IPS-20b (cell line): ENCODE measurements around the gene EFCAB3.
"Not testable (repeated sequence)": the region's sequence is repeated elsewhere in the genome, so short reads cannot be mapped to it uniquely, and the experiment has no call there.

ENCODE experiments used
- H3K27ac ChIP-seq: one replicate; pipeline ENCODE4 v1.5.1; 2013; ENCODE audit warnings: low read length
- H3K27me3 ChIP-seq: 2 replicates; pipeline ENCODE4 v1.6.1; 2013; ENCODE audit warnings: mild to moderate bottlenecking, low read length, inconsistent platforms; ENCODE audit not compliant: insufficient read depth
- H3K36me3 ChIP-seq: 2 replicates; pipeline ENCODE4 v1.6.1; 2013; ENCODE audit warnings: low read depth, mild to moderate bottlenecking, inconsistent platforms, low read length, moderate library complexity; ENCODE audit not compliant: insufficient read depth
- H3K4me1 ChIP-seq: 2 replicates; pipeline ENCODE4 v1.6.1; 2013; ENCODE audit warnings: mild to moderate bottlenecking, control low read depth, inconsistent platforms, low read length, moderate library complexity; ENCODE audit not compliant: insufficient read depth
- H3K4me3 ChIP-seq: 2 replicates; pipeline ENCODE4 v1.5.1; 2013; ENCODE audit warnings: mild to moderate bottlenecking, low read length, inconsistent platforms
- H3K9ac ChIP-seq: 2 replicates; pipeline ENCODE4 v1.6.1; 2013; ENCODE audit warnings: low read depth, mild to moderate bottlenecking, inconsistent platforms, low read length, moderate library complexity
- H3K9me3 ChIP-seq: 2 replicates; pipeline ENCODE4 v1.6.1; 2013; ENCODE audit warnings: mild to moderate bottlenecking, low read depth, low read length, inconsistent platforms; ENCODE audit not compliant: insufficient read depth

Gene EFCAB3

DNA sequence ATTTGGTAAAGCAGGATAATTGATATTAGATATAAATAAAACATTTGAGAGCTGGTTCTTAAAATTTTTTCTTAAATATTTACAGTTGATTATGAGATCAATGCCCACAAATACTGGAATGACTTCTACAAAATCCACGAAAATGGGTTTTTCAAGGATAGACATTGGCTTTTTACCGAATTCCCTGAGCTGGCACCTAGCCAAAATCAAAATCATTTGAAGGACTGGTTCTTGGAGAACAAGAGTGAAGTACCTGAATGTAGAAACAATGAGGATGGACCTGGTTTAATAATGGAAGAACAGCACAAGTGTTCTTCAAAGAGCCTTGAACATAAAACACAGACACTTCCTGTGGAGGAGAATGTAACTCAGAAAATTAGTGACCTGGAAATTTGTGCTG, 45.9 kb downstream of the EFCAB3 start:
- not testable (repeated sequence) for H3K4me1 ChIP-seq, H3K9ac ChIP-seq, H3K27me3 ChIP-seq, H3K27ac ChIP-seq, H3K4me3 ChIP-seq, H3K9me3 ChIP-seq
- H3K36me3 ChIP-seq: peaks cover 35% of the 10 kb centered on the region

DNA sequence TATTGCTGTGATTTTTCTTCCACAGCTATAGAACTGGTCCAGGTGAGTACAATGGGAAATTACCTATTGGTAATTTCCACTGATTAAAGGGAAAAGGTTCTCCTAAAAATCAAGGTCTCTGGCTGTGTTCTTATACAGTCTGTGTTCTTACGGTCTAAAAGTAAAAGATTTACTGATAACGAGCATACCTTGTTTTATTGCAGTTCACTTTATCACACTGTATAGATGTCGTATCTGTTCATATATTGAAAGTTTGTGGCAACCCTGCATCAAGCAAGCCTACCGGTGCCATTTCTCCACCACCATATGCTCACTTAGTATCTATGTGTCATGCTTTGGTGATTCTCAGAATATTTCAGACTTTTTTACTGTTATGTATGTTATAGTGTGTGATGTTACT, 54.9 kb downstream of the EFCAB3 start:
- H3K4me1 ChIP-seq, H3K27ac ChIP-seq, H3K4me3 ChIP-seq, H3K27me3 ChIP-seq, H3K9me3 ChIP-seq, H3K9ac ChIP-seq: not testable (repeated sequence)
- H3K36me3 ChIP-seq: peaks cover 35% of the 10 kb centered on the region

DNA sequence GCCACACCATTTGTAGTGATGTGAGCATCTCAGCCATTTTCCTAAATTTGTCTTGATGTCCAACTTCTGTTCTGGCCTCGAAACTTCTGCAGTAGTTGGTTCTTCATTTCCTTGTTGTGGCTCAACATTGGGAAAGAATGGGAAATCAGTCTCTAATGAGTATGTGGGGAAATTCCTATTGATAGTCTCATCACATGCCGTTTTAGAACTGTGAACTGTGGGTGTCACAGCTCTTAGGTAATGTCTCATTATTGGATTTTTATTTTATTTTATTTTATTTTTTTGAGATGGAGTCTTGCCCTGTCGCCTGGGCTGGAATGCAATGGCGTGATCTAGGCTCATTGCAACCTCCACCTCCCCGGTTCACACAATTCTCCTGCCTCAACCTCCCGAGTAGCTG, 60.8 kb downstream of the EFCAB3 start:
- not testable (repeated sequence) for H3K27me3 ChIP-seq, H3K9me3 ChIP-seq, H3K4me1 ChIP-seq, H3K4me3 ChIP-seq, H3K27ac ChIP-seq, H3K9ac ChIP-seq
- peaks cover 58% of the 10 kb centered on the region for H3K36me3 ChIP-seq

DNA sequence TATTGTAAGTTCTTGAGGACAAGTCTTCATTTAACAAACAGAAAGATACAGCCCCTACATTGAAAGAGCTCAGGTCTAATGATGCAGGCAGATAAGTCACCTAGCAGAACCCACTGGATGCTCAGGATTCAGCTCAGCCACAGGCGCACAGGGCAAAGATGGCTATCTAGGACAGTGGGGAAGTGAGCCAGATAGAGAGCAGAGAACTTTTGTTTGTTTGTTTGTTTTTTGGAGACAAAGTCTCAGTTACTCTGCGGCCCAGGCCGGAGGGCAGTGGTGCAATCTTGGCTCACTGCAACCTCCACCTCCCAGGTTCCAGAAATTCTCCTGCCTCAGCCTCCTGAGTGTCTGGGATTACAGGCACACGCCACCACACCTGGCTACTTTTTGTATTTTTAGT, 63.7 kb downstream of the EFCAB3 start:
- Histone ChIP-seq H3K27ac (no peak overlapping the region), H3K27me3 (no peaks in the 10 kb centered on the region), H3K4me1 (no peaks in the 10 kb centered on the region), H3K9ac (no peak overlapping the region), H3K9me3 (no peaks in the 10 kb centered on the region), H3K4me3 (no peak overlapping the region), H3K36me3 (peaks cover 77% of the 10 kb centered on the region)

DNA sequence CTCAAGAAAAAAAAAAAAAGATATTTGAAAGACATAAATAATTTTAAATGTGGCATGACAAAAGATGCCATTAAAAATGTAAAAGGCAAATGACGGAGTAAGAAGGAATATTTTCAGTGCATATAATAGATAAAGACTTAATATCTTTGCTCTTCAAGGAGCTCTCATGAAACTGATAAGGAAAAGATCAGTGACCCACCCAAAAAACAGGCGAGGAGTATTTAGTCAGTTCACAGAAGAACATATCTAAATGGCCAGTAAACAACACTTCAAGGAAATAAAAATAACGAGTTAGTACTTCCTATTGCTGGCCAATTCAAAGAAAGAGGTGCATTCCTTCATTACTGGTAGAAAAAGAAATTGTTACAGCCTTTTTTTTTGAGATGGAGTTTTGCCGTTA, 65.4 kb downstream of the EFCAB3 start:
- H3K36me3 ChIP-seq: peaks cover 71% of the 10 kb centered on the region
- H3K27ac ChIP-seq, H3K9ac ChIP-seq: not testable (repeated sequence)

DNA sequence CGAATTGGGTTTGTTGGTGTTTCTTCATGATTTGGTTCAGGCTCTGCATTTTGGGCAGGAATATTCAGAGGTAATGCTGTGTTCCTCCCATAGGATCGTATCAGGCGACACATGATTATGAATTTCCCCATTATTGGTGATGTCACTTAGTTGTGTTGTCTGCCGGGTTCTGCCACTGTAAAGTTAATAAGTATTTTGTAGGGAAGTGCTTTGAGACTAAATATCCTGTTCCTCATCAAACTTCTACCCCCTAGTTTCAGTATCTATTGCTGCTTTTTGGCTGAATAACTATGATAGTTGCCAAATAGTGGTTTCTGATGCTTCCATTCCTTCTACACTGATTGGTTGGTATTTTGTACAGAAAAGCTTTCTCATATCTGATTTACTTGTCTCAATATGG, 71.8 kb downstream of the EFCAB3 start:
- H3K9me3 ChIP-seq, H3K27ac ChIP-seq, H3K27me3 ChIP-seq, H3K9ac ChIP-seq, H3K4me3 ChIP-seq, H3K4me1 ChIP-seq: not testable (repeated sequence)
- peaks cover 19% of the 10 kb centered on the region for H3K36me3 ChIP-seq

More for the DNA sequence above, 65.4 kb downstream of the EFCAB3 start:
- H3K27me3 ChIP-seq, H3K4me3 ChIP-seq, H3K9me3 ChIP-seq, H3K4me1 ChIP-seq: not testable (repeated sequence)

DNA sequence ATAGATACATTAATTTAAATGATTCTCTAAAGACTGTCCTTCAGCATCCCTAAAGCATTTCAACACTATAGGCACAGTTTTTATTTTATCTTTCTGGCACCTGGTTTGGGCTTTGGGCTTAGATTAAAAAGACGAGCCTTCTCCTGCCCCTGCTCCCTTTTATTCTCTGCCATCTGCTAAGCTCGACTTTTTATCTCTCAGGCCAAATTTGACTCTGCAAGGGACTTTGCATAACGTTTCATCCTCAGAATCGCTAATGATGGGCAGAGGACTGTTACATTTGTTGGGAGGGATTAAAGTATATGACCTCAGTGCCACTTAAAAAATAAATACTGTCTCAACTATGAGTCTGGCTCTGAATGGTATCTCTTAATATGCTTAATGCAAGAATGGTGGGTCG, 72.7 kb downstream of the EFCAB3 start:
- not testable (repeated sequence) for H3K4me1 ChIP-seq, H3K9ac ChIP-seq, H3K27ac ChIP-seq, H3K4me3 ChIP-seq, H3K27me3 ChIP-seq, H3K9me3 ChIP-seq
- H3K36me3 ChIP-seq: peaks cover 10% of the 10 kb centered on the region

DNA sequence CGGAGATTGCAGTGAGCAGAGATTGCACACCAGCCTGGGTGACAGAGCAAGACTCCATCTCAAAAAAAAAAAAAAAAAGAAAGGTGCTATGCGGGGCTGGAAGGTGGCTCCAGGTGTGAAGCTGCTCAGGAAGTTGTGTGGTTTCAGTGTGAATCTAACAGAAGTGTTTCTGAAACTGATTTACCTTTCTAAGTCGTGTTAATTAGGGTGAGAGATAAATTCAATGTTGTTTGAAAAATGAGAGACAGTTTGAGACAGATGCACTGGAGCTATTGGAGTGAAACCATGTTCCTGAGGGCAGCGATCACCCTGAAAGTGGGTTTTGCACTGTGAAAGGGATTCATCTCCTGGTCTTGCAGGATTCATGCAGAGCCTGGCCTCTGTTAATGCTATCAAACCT, 73.3 kb downstream of the EFCAB3 start:
- not testable (repeated sequence) for H3K27me3 ChIP-seq, H3K9me3 ChIP-seq, H3K27ac ChIP-seq, H3K9ac ChIP-seq, H3K4me3 ChIP-seq, H3K4me1 ChIP-seq, H3K36me3 ChIP-seq

DNA sequence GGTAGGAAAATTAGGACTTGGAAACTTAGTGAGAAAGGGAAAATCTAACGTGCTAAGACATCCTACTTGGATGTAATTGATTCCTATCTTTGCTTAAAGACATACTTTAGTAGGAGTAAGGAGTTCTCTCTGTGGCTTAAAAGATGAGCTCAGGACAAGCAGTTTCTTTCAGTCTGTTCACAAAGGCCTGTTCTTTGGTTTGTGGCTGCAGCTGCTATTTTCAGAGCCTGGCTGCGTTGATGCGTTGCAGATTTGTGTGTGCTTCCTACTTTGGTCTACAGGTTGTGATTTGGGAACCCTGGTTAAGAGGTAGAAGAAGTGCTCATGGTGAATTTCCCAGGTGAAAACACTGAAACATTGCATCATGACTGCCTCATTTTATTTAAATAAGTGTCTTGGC, 73.8 kb downstream of the EFCAB3 start:
- not testable (repeated sequence) for H3K36me3 ChIP-seq, H3K9ac ChIP-seq, H3K4me3 ChIP-seq, H3K27me3 ChIP-seq, H3K4me1 ChIP-seq, H3K27ac ChIP-seq, H3K9me3 ChIP-seq

DNA sequence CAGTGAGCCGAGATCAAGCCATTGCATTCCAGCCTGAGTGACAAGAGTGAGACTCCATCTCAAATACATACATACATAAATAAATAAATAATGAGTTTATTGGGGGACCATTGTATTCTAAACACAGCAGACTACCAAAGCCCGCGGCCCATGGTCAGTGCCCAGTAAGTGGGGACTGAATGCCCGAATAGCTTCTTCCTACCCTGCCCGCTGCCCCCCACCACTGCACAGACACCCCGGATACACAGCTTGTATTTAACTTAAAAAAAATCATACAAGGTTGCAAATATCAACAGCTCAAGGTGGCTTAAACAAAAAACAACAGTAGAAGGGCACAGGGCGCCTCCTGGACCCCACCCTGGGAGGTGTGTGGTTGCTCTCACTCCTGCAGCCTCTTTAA, 75.7 kb downstream of the EFCAB3 start:
- Histone ChIP-seq H3K9me3 (no peaks in the 10 kb centered on the region), H3K9ac (no peak overlapping the region), H3K4me1 (no peaks in the 10 kb centered on the region), H3K36me3 (no peaks in the 10 kb centered on the region), H3K27me3 (no peaks in the 10 kb centered on the region), H3K27ac (no peak overlapping the region), H3K4me3 (no peak overlapping the region)

DNA sequence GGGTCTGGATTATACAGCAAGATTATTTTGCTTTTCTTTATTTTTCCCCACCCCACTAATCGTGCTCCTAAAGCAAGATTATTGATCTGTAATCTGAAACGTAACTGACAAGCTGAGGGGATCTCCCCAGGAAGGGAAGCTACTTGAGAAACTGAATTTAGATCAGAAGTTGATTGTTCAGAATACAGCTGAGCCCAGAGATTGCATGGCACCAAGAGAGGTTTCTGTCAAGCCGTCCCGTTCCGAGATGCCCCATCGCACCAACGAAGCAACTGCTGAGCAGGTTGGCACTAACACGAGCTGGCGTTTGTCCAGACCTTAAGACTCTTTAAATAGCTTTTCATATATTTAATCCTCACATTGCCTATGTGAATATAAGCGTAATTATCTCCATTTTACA, 78.1 kb downstream of the EFCAB3 start:
- not testable (repeated sequence) for H3K4me1 ChIP-seq, H3K4me3 ChIP-seq, H3K27me3 ChIP-seq, H3K9me3 ChIP-seq, H3K27ac ChIP-seq, H3K9ac ChIP-seq, H3K36me3 ChIP-seq

DNA sequence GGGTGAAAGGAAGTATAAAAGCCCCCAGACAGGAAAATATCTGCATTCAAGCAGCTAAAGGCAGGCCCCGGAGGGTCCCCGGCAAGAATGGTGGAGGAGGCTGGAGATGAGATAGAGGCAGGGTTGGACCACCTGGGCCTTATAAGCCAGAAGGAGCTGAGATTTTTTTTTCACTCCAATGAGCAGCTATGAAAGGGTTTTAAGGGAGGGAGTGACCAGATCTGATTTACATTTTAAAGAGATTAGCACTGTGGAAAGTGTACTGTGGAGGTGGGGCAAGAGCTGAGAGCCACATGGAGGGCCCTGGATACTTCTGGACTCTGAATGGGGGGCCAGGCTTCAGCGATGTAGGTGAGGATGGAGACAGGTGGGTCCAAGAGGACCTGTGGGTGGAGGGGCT, 84.1 kb downstream of the EFCAB3 start:
- not testable (repeated sequence) for H3K4me3 ChIP-seq, H3K27me3 ChIP-seq, H3K9me3 ChIP-seq, H3K9ac ChIP-seq, H3K36me3 ChIP-seq, H3K27ac ChIP-seq, H3K4me1 ChIP-seq

DNA sequence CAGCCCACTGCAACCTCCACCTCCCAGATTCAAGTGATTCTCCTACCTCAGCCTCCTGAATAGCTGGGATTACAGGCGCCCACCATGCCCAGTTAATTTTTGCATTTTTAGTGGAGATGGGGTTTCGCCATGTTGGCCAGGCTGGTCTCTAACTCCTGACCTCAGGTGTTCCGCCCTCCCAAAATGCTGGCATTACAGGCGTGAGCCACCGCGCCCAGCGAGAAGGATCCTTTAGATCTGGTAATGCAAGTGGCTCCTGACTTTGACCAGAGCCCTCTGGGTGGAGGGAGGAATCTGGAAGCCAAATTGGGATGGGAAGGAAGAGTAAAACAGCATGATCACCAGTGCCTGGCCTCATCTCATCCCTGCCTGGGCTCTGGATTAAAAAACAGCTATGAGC, 84.9 kb downstream of the EFCAB3 start:
- not testable (repeated sequence) for H3K4me3 ChIP-seq, H3K9me3 ChIP-seq, H3K4me1 ChIP-seq, H3K9ac ChIP-seq, H3K36me3 ChIP-seq, H3K27ac ChIP-seq, H3K27me3 ChIP-seq
